Heart right ventricle (tissue), 16 donors: ENCODE measurements around the gene TTC8. TPM values are rescaled to one million over a fixed set of nuclear protein-coding genes. Genes with fewer than 3 reads are reported as not detected.

ENCODE experiments used
- ATAC-seq, 8 donors: fragments of 200-7000 bp; cut with Tn5 transposase; one replicate each; pipeline ENCODE4 v1.9.1; 2020; ENCODE audit warnings: mild to moderate bottlenecking in 8 of 8, moderate library complexity in 8 of 8, moderate number of reproducible peaks in 1 of 8
- DNase-seq, 2 donors: peaks; one replicate each; pipeline ENCODE4 v3.0.0-alpha.2; 2020
- H3K27ac ChIP-seq, 10 donors: fragments of 200-600 bp; sonication (generic) in 2 of 10; one replicate each; pipeline versions ENCODE4 v1.5.0 to v1.8.0; 2020 to 2022; ENCODE audit warnings: mild to moderate bottlenecking in 3 of 10
- H3K27me3 ChIP-seq, 7 donors: fragments of 200-600 bp; one replicate each; pipeline ENCODE4 v1.8.0; 2021 to 2022; ENCODE audit warnings: mild to moderate bottlenecking in 2 of 7
- H3K36me3 ChIP-seq, 9 donors: fragments of 200-600 bp; sonication (generic) in 1 of 9; one replicate each; pipeline versions ENCODE4 v1.5.0 to v1.8.0; 2020 to 2022; ENCODE audit warnings: mild to moderate bottlenecking in 2 of 9
- H3K4me1 ChIP-seq, 9 donors: fragments of 200-600 bp; sonication (generic) in 1 of 9; one replicate each; pipeline versions ENCODE4 v1.5.0 to v1.8.0; 2020 to 2022; ENCODE audit warnings: mild to moderate bottlenecking in 4 of 9
- H3K4me3 ChIP-seq, 10 donors: fragments of 200-600 bp; sonication (generic) in 2 of 10; one replicate each; pipeline versions ENCODE4 v1.5.0 to v1.8.0; 2020 to 2022; ENCODE audit warnings: mild to moderate bottlenecking in 7 of 10, moderate library complexity in 2 of 10
- H3K9me3 ChIP-seq, 11 donors: fragments of 200-600 bp in 10 of 11; sonication (generic) in 2 of 11; one replicate each; pipeline versions ENCODE4 v1.5.0 to v1.8.0; 2013 to 2022; ENCODE audit warnings: mild to moderate bottlenecking in 2 of 11, control low read depth in 1 of 11, moderate library complexity in 1 of 11
- WGBS, 2 donors: extraction: QIAGEN DNeasy Blood & Tissue Kit; methylation state at CpG; one replicate each; pipeline ENCODE4 v1.1.7; 2013; ENCODE audit warnings: inconsistent platforms in 1 of 2; 5-methylcytosine and 5-hydroxymethylcytosine counted together
- intact Hi-C, 10 donors: fragments of 100-400 bp; cut with DNase I; formaldehyde crosslinking; loops; one replicate each; pipeline versions ENCODE4 v1.11.1 to v1.14.2; 2022
- polyA plus RNA-seq, 2 donors: library from polyadenylated mRNA; stranded (reverse); fragments of 200-250 nt; gene quantifications; one replicate each; pipeline ENCODE4 v1.2.3, GENCODE V29; 2013
- total RNA-seq, 10 donors: library from RNA; stranded (reverse); fragmentation: NEBNext Ultra II Directional in 3 of 10; extraction: Animal tissue kit (Norgen Biotek cat#: 25700) in 3 of 10; gene quantifications; one replicate each; pipeline versions ENCODE4 v1.2.1 to v1.2.4, GENCODE V29; 2021 to 2023
- TF ChIP-seq, protein P1 (sequence below), 9 donors: fragments of 200-600 bp; sonication (generic) in 2 of 9; IDR thresholded peaks; one replicate each; pipeline versions ENCODE4 v1.5.0 to v1.8.0; 2021 to 2022; ENCODE audit warnings: antibody characterized with exemption in 9 of 9, mild to moderate bottlenecking in 5 of 9, moderate library complexity in 1 of 9
- donor health status: Arrhythmogenic right ventricular cardiomyopathy.
- donor health status: ischemic (EF 13 %, LVEDD 7.1; RV severe dilation, severe dysfunction).
- donor health status: healthy with polysubstance abuse.
- donor health status: DM: no; HTN: yes; CAD: no.
- donor health status: DM: no; HTN: no; CAD: no.
- donor health status: ischemic (EF 25% LVEDD 6.9; RV normal size, moderate dysfunction).
- donor health status: ischemic (EF 25% LVEDD 5.7; RV mildly dilated, moderate dysfunction).
- donor health status: healthy.
- donor health status: DM: yes; HTN: yes; CAD: no.
- donor health status: Ischemic cardiomyopathy.
- donor health status: ischemic (EF 35%, LVEDD 5.7; RV mildly dilated, moderate dysfunction).
- donor health status: nonischemic (EF 11% LVEDD 7.7; RV severe dilation, severe dysfunction).
- donor health status: DM: yes; HTN: yes; CAD: no.
- donor health status: PGD.
- donor health status: ischemic (EF 29% LVEDD 5.4; RV normal size, mild dysfunction).
- donor health status: nonischemic (EF 23%, LVEDD 6.1; RV moderate dilation, normal function).

The TTC8 gene
- total and polyA plus RNA-seq, 12 donors: 3.8 to 16.0 (median 11.9) TPM

DNA sequence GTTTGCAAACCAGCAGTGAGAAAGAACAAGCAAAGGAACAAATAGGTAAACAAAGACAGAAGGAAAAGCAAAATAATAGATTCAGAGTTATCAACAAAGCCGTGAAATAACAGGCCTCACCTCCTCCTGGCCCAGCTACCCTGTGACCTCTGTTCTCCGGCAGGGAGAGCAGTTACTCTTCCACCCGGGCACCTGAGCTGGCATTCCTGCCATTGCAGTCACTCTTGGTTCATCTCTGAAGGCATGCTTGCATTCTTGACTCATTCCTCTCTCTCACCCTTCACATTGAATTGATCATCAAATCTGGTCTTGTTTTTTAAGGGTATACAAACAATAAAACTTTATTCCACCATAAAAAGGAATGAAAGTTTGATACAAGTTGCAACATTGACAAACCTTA lies 95.1 kb downstream of the TTC8 start:
- DNase-seq: no peak
- Histone ChIP-seq H3K27ac (no peak overlapping the region), H3K9me3 (peaks cover 0 to 25% (median 4%) of the 10 kb centered on the region in 11 donors), H3K27me3 (peaks cover 0 to 5% (median 0%) of the 10 kb centered on the region in 7 donors), H3K4me3 (no peak overlapping the region), H3K4me1 (no peaks in the 10 kb centered on the region), H3K36me3 (no peaks in the 10 kb centered on the region)
- intact Hi-C loops: no loop called here
- TF ChIP-seq, protein P1, sequence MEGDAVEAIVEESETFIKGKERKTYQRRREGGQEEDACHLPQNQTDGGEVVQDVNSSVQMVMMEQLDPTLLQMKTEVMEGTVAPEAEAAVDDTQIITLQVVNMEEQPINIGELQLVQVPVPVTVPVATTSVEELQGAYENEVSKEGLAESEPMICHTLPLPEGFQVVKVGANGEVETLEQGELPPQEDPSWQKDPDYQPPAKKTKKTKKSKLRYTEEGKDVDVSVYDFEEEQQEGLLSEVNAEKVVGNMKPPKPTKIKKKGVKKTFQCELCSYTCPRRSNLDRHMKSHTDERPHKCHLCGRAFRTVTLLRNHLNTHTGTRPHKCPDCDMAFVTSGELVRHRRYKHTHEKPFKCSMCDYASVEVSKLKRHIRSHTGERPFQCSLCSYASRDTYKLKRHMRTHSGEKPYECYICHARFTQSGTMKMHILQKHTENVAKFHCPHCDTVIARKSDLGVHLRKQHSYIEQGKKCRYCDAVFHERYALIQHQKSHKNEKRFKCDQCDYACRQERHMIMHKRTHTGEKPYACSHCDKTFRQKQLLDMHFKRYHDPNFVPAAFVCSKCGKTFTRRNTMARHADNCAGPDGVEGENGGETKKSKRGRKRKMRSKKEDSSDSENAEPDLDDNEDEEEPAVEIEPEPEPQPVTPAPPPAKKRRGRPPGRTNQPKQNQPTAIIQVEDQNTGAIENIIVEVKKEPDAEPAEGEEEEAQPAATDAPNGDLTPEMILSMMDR (IDR thresholded peaks at IDR 0.05): no peak
- ATAC-seq: no peak
- 72 to 75% methylated on average over 3 of the region's 3 CpGs for WGBS, 2 donors

Other genes starting within 250 kb of the TTC8 start
- under 1 TPM; 0.10 to 0.44 (median 0.19) TPM for gene EML5, start 31.7 kb upstream of the TTC8 start, total RNA-seq
- under 1 TPM; 0.04 to 0.22 TPM for gene EML5, start 31.7 kb upstream of the TTC8 start, polyA plus RNA-seq